GM23338 (cell line): ENCODE measurements around the gene ARHGEF2.

Experiments used
- CREB1 ChIP-seq: fragments of 250-450 bp; sonication (Bioruptor Pico); IDR thresholded peaks from 2 replicates; pipeline ENCODE4 v1.5.0; 2020; ENCODE audit warnings: low read depth, mild to moderate bottlenecking, moderate library complexity
- CTCF ChIP-seq, 2 experiments: fragments of 200-600 bp in 1 of 2; sonication (generic) in 1 of 2; conservative IDR thresholded peaks; 2 replicates each; pipeline versions ENCODE4 v1.5.1 to v1.6.1; 2016 to 2017; ENCODE audit warnings: antibody characterized with exemption in 2 of 2, low read depth in 2 of 2, mild to moderate bottlenecking in 2 of 2, moderate library complexity in 1 of 2
- ETS1 ChIP-seq: IDR thresholded peaks from 2 replicates; pipeline ENCODE4 v1.6.1; 2016; ENCODE audit warnings: antibody characterized with exemption
- EZH2 ChIP-seq: fragments of 200-600 bp; sonication (generic); IDR thresholded peaks from one replicate; pipeline ENCODE4 v1.8.0; 2017; ENCODE audit warnings: antibody characterized with exemption, mild to moderate bottlenecking, low read depth; ENCODE audit not compliant: unreplicated experiment
- EZH2phosphoT487 ChIP-seq: fragments of 200-600 bp; sonication (generic); IDR thresholded peaks from one replicate; pipeline ENCODE4 v1.8.1; 2018; ENCODE audit warnings: antibody characterized with exemption; ENCODE audit not compliant: unreplicated experiment
- JUNB ChIP-seq: IDR thresholded peaks from one replicate; pipeline ENCODE4 v1.6.1; 2016; ENCODE audit warnings: antibody characterized with exemption; ENCODE audit not compliant: unreplicated experiment
- POLR2AphosphoS5 ChIP-seq: IDR thresholded peaks from 2 replicates; pipeline ENCODE4 v1.6.1; 2016; ENCODE audit warnings: antibody characterized with exemption, low read depth
- STAT1 ChIP-seq: IDR thresholded peaks from one replicate; pipeline ENCODE4 v1.6.1; 2016; ENCODE audit warnings: antibody characterized with exemption; ENCODE audit not compliant: unreplicated experiment
- ZNF331 ChIP-seq: fragments of 250-450 bp; sonication (Bioruptor Pico); IDR thresholded peaks from 2 replicates; pipeline ENCODE4 v1.5.0; 2020; ENCODE audit warnings: low read depth, mild to moderate bottlenecking, moderate library complexity
- TF ChIP-seq, protein P1 (sequence below): IDR thresholded peaks from one replicate; pipeline ENCODE4 v1.6.1; 2018; ENCODE audit warnings: antibody characterized with exemption; ENCODE audit not compliant: unreplicated experiment
- TF ChIP-seq, protein P2 (sequence below): fragments of 250-450 bp; sonication (Bioruptor Pico); IDR thresholded peaks from 2 replicates; pipeline ENCODE4 v1.5.0; 2020; ENCODE audit warnings: mild to moderate bottlenecking, moderate library complexity

GRCh38 chr1:156002188-156002911 is 24.0 kb upstream of the ARHGEF2 start:
- TF ChIP-seq CTCF (conservative IDR thresholded peaks at IDR 0.05; ENCODE audit: low read depth in 2 of 2), result no peak
- no peak for TF ChIP-seq EZH2phosphoT487
- TF ChIP-seq POLR2AphosphoS5, result no peak
- no peak for TF ChIP-seq EZH2
- TF ChIP-seq, protein P1, sequence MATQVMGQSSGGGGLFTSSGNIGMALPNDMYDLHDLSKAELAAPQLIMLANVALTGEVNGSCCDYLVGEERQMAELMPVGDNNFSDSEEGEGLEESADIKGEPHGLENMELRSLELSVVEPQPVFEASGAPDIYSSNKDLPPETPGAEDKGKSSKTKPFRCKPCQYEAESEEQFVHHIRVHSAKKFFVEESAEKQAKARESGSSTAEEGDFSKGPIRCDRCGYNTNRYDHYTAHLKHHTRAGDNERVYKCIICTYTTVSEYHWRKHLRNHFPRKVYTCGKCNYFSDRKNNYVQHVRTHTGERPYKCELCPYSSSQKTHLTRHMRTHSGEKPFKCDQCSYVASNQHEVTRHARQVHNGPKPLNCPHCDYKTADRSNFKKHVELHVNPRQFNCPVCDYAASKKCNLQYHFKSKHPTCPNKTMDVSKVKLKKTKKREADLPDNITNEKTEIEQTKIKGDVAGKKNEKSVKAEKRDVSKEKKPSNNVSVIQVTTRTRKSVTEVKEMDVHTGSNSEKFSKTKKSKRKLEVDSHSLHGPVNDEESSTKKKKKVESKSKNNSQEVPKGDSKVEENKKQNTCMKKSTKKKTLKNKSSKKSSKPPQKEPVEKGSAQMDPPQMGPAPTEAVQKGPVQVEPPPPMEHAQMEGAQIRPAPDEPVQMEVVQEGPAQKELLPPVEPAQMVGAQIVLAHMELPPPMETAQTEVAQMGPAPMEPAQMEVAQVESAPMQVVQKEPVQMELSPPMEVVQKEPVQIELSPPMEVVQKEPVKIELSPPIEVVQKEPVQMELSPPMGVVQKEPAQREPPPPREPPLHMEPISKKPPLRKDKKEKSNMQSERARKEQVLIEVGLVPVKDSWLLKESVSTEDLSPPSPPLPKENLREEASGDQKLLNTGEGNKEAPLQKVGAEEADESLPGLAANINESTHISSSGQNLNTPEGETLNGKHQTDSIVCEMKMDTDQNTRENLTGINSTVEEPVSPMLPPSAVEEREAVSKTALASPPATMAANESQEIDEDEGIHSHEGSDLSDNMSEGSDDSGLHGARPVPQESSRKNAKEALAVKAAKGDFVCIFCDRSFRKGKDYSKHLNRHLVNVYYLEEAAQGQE, result no peak
- no peak for TF ChIP-seq ZNF331 (CRISPR knock-in tag)
- TF ChIP-seq CREB1 (CRISPR knock-in tag), result no peak
- no peak for TF ChIP-seq JUNB
- TF ChIP-seq STAT1, result no peak
- no peak for TF ChIP-seq ETS1
- TF ChIP-seq, protein P2, sequence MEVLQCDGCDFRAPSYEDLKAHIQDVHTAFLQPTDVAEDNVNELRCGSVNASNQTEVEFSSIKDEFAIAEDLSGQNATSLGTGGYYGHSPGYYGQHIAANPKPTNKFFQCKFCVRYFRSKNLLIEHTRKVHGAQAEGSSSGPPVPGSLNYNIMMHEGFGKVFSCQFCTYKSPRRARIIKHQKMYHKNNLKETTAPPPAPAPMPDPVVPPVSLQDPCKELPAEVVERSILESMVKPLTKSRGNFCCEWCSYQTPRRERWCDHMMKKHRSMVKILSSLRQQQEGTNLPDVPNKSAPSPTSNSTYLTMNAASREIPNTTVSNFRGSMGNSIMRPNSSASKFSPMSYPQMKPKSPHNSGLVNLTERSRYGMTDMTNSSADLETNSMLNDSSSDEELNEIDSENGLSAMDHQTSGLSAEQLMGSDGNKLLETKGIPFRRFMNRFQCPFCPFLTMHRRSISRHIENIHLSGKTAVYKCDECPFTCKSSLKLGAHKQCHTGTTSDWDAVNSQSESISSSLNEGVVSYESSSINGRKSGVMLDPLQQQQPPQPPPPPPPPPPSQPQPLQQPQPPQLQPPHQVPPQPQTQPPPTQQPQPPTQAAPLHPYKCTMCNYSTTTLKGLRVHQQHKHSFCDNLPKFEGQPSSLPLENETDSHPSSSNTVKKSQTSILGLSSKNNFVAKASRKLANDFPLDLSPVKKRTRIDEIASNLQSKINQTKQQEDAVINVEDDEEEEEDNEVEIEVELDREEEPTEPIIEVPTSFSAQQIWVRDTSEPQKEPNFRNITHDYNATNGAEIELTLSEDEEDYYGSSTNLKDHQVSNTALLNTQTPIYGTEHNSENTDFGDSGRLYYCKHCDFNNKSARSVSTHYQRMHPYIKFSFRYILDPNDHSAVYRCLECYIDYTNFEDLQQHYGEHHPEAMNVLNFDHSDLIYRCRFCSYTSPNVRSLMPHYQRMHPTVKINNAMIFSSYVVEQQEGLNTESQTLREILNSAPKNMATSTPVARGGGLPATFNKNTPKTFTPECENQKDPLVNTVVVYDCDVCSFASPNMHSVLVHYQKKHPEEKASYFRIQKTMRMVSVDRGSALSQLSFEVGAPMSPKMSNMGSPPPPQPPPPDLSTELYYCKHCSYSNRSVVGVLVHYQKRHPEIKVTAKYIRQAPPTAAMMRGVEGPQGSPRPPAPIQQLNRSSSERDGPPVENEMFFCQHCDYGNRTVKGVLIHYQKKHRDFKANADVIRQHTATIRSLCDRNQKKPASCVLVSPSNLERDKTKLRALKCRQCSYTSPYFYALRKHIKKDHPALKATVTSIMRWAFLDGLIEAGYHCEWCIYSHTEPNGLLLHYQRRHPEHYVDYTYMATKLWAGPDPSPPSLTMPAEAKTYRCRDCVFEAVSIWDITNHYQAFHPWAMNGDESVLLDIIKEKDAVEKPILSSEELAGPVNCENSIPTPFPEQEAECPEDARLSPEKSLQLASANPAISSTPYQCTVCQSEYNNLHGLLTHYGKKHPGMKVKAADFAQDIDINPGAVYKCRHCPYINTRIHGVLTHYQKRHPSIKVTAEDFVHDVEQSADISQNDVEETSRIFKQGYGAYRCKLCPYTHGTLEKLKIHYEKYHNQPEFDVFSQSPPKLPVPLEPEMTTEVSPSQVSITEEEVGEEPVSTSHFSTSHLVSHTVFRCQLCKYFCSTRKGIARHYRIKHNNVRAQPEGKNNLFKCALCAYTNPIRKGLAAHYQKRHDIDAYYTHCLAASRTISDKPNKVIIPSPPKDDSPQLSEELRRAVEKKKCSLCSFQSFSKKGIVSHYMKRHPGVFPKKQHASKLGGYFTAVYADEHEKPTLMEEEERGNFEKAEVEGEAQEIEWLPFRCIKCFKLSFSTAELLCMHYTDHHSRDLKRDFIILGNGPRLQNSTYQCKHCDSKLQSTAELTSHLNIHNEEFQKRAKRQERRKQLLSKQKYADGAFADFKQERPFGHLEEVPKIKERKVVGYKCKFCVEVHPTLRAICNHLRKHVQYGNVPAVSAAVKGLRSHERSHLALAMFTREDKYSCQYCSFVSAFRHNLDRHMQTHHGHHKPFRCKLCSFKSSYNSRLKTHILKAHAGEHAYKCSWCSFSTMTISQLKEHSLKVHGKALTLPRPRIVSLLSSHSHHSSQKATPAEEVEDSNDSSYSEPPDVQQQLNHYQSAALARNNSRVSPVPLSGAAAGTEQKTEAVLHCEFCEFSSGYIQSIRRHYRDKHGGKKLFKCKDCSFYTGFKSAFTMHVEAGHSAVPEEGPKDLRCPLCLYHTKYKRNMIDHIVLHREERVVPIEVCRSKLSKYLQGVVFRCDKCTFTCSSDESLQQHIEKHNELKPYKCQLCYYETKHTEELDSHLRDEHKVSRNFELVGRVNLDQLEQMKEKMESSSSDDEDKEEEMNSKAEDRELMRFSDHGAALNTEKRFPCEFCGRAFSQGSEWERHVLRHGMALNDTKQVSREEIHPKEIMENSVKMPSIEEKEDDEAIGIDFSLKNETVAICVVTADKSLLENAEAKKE (CRISPR knock-in tag), result no peak
